Astrocyte (in vitro differentiated cells and primary cell): Measurements from ENCODE around the gene AK5. TPM values are rescaled to one million over a fixed set of nuclear protein-coding genes. Genes with fewer than 3 reads are reported as not detected.

Experiments
- DNase-seq: peaks from one replicate; pipeline ENCODE4 v3.0.0-alpha.2; 2010; ENCODE audit warnings: low read depth
- FAIRE-seq: peaks from 2 replicates; lab custom pipeline; 2011; peaks lifted over from hg19 to GRCh38; lab: Jason Lieb, UNC
- H2AFZ ChIP-seq: 2 replicates; pipeline ENCODE4 v1.6.0; 2012; ENCODE audit warnings: low read depth, low read length, inconsistent platforms
- H3K27ac ChIP-seq: 2 replicates; pipeline ENCODE4 v1.5.1; 2011; ENCODE audit warnings: low read depth, low read length, inconsistent platforms
- H3K27me3 ChIP-seq: 2 replicates; pipeline ENCODE4 v1.6.0; 2011; ENCODE audit warnings: low read length, inconsistent platforms; ENCODE audit not compliant: insufficient read depth
- H3K36me3 ChIP-seq: 2 replicates; pipeline ENCODE4 v1.5.1; 2011; ENCODE audit warnings: low read length, inconsistent platforms; ENCODE audit not compliant: insufficient read depth
- H3K4me1 ChIP-seq: 2 replicates; pipeline ENCODE4 v1.5.1; 2011; ENCODE audit warnings: low read length, inconsistent platforms; ENCODE audit not compliant: insufficient read depth
- H3K4me2 ChIP-seq: 2 replicates; pipeline ENCODE4 v1.6.0; 2012; ENCODE audit warnings: low read length, inconsistent platforms
- H3K4me3 ChIP-seq: 2 replicates; pipeline ENCODE4 v1.5.1; 2011; ENCODE audit warnings: low read depth, mild to moderate bottlenecking, low read length, inconsistent platforms; ENCODE audit not compliant: insufficient read depth
- H3K79me2 ChIP-seq: 2 replicates; pipeline ENCODE4 v1.6.0; 2012; ENCODE audit warnings: mild to moderate bottlenecking, low read length, inconsistent platforms; ENCODE audit not compliant: insufficient read depth
- H3K9ac ChIP-seq: 2 replicates; pipeline ENCODE4 v1.6.0; 2012; ENCODE audit warnings: mild to moderate bottlenecking, low read length, inconsistent platforms
- H3K9me3 ChIP-seq: 2 replicates; pipeline ENCODE4 v1.5.1; 2012; ENCODE audit warnings: low read depth, mild to moderate bottlenecking, low read length, inconsistent platforms; ENCODE audit not compliant: insufficient read depth
- H4K20me1 ChIP-seq: 2 replicates; pipeline ENCODE4 v1.6.0; 2012; ENCODE audit warnings: low read length, inconsistent platforms; ENCODE audit not compliant: insufficient read depth
- H3K27ac Mint-ChIP-seq: one replicate; pipeline ENCODE4 v1.8.0; 2021; ENCODE audit warnings: mild to moderate bottlenecking, mixed read lengths; ENCODE audit not compliant: unreplicated experiment
- H3K27me3 Mint-ChIP-seq: one replicate; pipeline ENCODE4 v1.8.0; 2021; ENCODE audit warnings: low read depth, mixed read lengths; ENCODE audit not compliant: unreplicated experiment
- H3K36me3 Mint-ChIP-seq: one replicate; pipeline ENCODE4 v1.8.0; 2021; ENCODE audit warnings: low read depth, mixed read lengths; ENCODE audit not compliant: unreplicated experiment
- H3K4me1 Mint-ChIP-seq: one replicate; pipeline ENCODE4 v1.8.0; 2021; ENCODE audit warnings: low read depth, mixed read lengths; ENCODE audit not compliant: unreplicated experiment
- H3K4me3 Mint-ChIP-seq: one replicate; pipeline ENCODE4 v1.8.0; 2021; ENCODE audit warnings: mild to moderate bottlenecking, moderate library complexity, mixed read lengths; ENCODE audit not compliant: unreplicated experiment
- H3K9me3 Mint-ChIP-seq: one replicate; pipeline ENCODE4 v1.8.0; 2021; ENCODE audit warnings: mild to moderate bottlenecking, mixed read lengths; ENCODE audit not compliant: unreplicated experiment
- EZH2 ChIP-seq: IDR thresholded peaks from 2 replicates; pipeline ENCODE4 v1.6.1; 2012; ENCODE audit warnings: mild to moderate bottlenecking, low read length, inconsistent platforms; ENCODE audit not compliant: insufficient read depth
- total RNA-seq: library from RNA; stranded (reverse); gene quantifications from 2 replicates; pipeline ENCODE4 v1.2.1, GENCODE V29; 2021
- TF ChIP-seq, protein P1 (sequence below): IDR thresholded peaks from 2 replicates; pipeline ENCODE4 v1.5.1; 2011; ENCODE audit warnings: low read depth, mild to moderate bottlenecking, inconsistent platforms, low read length, moderate library complexity; ENCODE audit not compliant: insufficient read depth

AK5 gene
- total RNA-seq, 1 donor from 2014 or later, result 4.4 TPM

DNA sequence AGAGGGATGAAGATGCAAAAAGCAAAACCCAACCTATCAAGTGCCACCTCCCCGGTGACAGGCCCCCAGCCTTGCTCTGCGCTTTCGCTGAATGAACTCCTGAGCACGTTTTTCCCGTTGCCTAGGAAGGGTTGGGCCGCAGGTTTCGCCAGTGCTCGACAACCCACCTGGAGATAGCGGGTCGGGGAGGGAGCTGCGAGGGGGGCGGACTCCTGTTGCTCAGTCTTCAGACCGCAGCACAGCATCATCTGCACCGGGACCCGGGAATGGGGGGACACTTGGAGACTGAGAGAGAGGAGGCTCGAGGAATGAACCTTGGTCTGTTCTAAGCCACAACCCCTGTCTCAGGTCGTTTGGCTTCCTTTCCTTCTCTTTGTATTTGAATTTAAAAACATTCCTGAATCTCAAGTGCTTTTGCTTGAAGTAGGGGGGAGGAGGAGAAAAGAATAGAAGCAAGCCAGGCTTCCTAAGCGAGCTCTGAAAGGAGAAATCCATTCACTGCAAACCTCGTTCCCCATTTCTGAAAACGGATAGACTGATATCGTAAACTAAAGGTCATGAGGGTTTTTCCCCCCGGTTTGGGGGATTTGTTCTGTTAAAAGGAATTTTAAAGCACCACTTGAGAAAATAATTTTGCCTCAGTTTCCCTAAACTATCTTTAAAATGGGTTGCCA, 1.2 kb downstream of the AK5 start:
- Histone ChIP-seq H3K27ac (no peak overlapping the region), H3K79me2 (no peaks in the 10 kb centered on the region), H3K36me3 (no peaks in the 10 kb centered on the region), H3K4me2 (peak overlapping the region; percentile 99), H3K4me1 (no peaks in the 10 kb centered on the region), H2AFZ (peak overlapping the region; percentile 94), H3K4me3 (peak overlapping the region; percentile 72), H3K9me3 (no peaks in the 10 kb centered on the region), H3K9ac (peak overlapping the region; percentile 72), H4K20me1 (no peaks in the 10 kb centered on the region), H3K27me3 (no peaks in the 10 kb centered on the region)
- H3K27me3 Mint-ChIP-seq, result peaks cover 49% of the 10 kb centered on the region
- no peaks in the 10 kb centered on the region for H3K36me3 Mint-ChIP-seq
- H3K9me3 Mint-ChIP-seq, result no peaks in the 10 kb centered on the region
- FAIRE-seq (no peak), DNase-seq (peak; percentile 3)
- peak overlapping the region; percentile 75 for H3K4me3 Mint-ChIP-seq
- no peak overlapping the region for H3K27ac Mint-ChIP-seq
- no peaks in the 10 kb centered on the region for H3K4me1 Mint-ChIP-seq
- TF ChIP-seq, protein P1, sequence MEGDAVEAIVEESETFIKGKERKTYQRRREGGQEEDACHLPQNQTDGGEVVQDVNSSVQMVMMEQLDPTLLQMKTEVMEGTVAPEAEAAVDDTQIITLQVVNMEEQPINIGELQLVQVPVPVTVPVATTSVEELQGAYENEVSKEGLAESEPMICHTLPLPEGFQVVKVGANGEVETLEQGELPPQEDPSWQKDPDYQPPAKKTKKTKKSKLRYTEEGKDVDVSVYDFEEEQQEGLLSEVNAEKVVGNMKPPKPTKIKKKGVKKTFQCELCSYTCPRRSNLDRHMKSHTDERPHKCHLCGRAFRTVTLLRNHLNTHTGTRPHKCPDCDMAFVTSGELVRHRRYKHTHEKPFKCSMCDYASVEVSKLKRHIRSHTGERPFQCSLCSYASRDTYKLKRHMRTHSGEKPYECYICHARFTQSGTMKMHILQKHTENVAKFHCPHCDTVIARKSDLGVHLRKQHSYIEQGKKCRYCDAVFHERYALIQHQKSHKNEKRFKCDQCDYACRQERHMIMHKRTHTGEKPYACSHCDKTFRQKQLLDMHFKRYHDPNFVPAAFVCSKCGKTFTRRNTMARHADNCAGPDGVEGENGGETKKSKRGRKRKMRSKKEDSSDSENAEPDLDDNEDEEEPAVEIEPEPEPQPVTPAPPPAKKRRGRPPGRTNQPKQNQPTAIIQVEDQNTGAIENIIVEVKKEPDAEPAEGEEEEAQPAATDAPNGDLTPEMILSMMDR, result no peak
- no peak for TF ChIP-seq EZH2

DNA sequence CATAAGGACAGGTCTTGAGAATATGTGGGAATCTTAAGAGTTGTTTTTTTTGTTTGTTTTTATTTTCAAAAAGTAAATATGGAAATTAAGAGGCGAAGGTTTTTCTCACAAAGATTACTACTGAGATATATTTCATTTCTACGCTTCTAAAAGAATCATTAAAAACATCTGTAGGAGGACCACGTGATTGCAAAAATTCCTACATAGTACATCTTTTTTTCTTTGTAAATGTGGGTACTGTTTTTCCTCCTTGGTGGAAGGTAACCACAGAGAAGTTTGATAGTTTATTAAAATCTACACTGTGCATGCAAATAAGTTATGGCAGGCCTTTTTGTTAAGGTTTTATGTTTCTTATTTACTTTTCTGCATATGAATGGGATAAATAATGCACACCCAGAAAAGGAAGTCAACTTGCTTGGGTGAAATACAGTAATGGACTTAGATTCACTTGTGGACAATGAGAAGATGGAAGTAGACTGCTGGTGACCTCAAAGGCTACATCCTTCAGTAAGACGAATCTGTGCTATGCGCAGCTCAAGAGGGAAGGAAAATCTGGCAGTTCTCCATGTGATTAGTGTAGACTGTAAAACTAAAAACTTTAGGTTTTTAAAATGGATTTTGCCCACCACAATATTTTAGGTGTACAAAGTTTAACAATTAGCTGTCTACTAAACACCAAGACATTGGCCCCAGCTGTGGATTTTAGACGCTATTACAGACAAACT, 2.0 kb downstream of the AK5 start:
- H3K36me3 Mint-ChIP-seq, result no peaks in the 10 kb centered on the region
- Histone ChIP-seq H3K79me2 (no peaks in the 10 kb centered on the region), H3K4me1 (no peaks in the 10 kb centered on the region), H3K27ac (no peak overlapping the region), H4K20me1 (no peaks in the 10 kb centered on the region), H3K9ac (no peak overlapping the region), H3K4me3 (no peak overlapping the region), H2AFZ (no peak overlapping the region), H3K9me3 (no peaks in the 10 kb centered on the region), H3K36me3 (no peaks in the 10 kb centered on the region), H3K4me2 (peak overlapping the region; percentile 99), H3K27me3 (no peaks in the 10 kb centered on the region)
- H3K27me3 Mint-ChIP-seq, result peaks cover 44% of the 10 kb centered on the region
- H3K4me1 Mint-ChIP-seq, result no peaks in the 10 kb centered on the region
- no peaks in the 10 kb centered on the region for H3K9me3 Mint-ChIP-seq
- peak overlapping the region; percentile 16 for H3K4me3 Mint-ChIP-seq
- H3K27ac Mint-ChIP-seq, result no peak overlapping the region
- TF ChIP-seq, protein P1, result no peak
- no peak for FAIRE-seq
- no peak for DNase-seq

DNA sequence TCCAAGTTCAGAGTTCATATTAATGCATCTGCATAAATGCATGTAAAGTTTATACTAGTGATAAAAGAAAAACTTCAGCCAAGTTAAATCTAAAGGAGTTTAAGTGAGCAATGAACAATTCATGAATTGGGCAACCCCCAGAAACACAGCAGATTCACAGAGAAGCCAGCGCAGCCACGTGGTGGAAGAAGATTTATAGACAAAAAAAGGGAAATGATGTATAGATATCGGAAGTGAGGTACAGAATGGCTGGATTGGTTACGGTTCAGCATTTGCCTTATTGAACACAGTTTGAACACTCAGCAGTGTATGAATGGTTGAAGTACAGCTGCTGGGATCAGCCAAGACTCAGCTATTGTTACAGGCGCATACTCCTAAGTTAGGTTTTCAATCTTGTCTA, 5.7 kb downstream of the AK5 start:
- H3K9me3 Mint-ChIP-seq, result no peaks in the 10 kb centered on the region

More for the DNA sequence above, 5.7 kb downstream of the AK5 start:
- FAIRE-seq (no peak), DNase-seq (no peak)
- Histone ChIP-seq H3K4me3 (no peak overlapping the region), H3K9ac (no peak overlapping the region), H3K27ac (no peak overlapping the region), H4K20me1 (no peaks in the 10 kb centered on the region), H3K9me3 (no peaks in the 10 kb centered on the region), H3K4me1 (no peaks in the 10 kb centered on the region), H3K4me2 (no peak overlapping the region), H3K27me3 (no peaks in the 10 kb centered on the region), H3K36me3 (no peaks in the 10 kb centered on the region), H2AFZ (no peak overlapping the region), H3K79me2 (no peaks in the 10 kb centered on the region)
- H3K27me3 Mint-ChIP-seq, result peaks cover 27% of the 10 kb centered on the region
- no peaks in the 10 kb centered on the region for H3K36me3 Mint-ChIP-seq
- no peak overlapping the region for H3K27ac Mint-ChIP-seq
- no peaks in the 10 kb centered on the region for H3K4me1 Mint-ChIP-seq
- no peak overlapping the region for H3K4me3 Mint-ChIP-seq
- no peak for TF ChIP-seq EZH2
- TF ChIP-seq, protein P1, result no peak
